Epithelial cell of prostate (primary cell): ENCODE data around the gene SLC22A23.
A peak's percentile ranks its signal among the peaks of the same experiment; 100 is the strongest.

ENCODE experiments used
- DNase-seq: peaks from one replicate; pipeline ENCODE4 v3.0.0-alpha.2; 2011; ENCODE audit warnings: low read depth, low spot score
- H3K27ac ChIP-seq: fragments of 450-650 bp; 2 replicates; pipeline ENCODE4 v1.5.1; 2017; ENCODE audit warnings: mild to moderate bottlenecking

Gene SLC22A23, protein sequence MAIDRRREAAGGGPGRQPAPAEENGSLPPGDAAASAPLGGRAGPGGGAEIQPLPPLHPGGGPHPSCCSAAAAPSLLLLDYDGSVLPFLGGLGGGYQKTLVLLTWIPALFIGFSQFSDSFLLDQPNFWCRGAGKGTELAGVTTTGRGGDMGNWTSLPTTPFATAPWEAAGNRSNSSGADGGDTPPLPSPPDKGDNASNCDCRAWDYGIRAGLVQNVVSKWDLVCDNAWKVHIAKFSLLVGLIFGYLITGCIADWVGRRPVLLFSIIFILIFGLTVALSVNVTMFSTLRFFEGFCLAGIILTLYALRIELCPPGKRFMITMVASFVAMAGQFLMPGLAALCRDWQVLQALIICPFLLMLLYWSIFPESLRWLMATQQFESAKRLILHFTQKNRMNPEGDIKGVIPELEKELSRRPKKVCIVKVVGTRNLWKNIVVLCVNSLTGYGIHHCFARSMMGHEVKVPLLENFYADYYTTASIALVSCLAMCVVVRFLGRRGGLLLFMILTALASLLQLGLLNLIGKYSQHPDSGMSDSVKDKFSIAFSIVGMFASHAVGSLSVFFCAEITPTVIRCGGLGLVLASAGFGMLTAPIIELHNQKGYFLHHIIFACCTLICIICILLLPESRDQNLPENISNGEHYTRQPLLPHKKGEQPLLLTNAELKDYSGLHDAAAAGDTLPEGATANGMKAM

DNA sequence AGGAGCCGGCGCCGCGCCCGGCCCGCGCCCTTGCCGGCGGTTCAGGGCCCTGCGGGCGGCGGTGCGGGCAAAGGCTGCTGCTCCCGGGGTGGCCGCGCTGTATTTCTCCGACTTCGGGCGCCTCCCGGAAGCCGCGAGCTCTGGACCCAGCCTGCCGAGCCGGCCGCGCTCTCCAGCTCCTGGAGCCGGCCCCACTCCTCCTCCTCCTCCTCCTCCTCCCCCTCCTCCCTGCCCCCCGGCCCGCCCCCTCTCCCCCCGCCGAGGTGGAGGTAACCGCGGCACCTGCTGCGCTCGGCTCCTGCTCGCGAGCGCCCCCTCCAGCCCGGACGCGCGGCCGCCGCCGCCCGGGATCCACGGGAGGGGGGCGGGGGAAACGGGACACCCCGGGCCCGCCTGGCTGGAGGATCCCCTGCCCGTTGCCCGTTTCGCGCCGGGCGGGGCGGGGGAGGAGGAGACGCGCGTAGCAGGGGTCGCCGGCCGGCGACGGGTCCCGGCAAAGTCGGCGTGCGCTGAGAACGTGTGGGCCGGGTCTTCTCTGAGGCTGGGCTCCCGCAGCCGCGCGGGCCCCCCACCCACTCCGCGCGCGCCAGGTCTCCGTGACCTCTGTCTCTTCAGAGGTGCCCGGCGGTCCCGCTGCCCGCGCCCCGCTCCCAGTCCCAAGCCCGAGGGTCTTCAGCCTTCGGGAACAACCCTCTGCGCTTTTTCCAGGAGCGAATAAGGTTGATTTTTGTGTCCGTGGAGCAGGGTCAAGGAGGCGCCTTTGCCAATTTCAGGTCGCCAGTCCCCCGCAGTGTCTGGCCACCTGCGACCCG is at the start of gene SLC22A23:
SLC22A23 (minus strand) TSS at position 153 of the 812 bp plus-strand sequence. CDS start 491 bp downstream, outside the sequence.
- peak within 1 kb of the TSS; percentile 16 for H3K27ac ChIP-seq
- DNase-seq = no peak

DNA sequence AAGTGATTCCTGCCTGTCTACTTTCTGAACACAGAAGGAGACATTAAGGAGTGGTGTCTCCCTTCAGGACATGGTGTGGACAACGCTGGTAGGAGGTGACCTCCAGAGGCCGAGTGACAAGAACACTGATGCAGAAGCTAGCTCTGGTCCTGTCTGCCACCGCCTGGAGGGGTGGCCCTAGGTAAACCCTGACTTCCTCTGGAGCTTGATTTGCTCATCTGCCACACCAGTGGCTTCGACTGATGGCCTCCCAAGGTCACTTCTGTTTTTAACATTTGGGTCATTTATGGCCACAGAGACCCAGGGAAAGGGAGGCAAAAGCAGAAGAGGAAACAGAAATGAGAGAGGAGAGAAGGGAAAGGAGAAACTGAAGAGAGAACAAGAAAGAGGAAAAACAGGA is 49.4 kb upstream of the SLC22A23 start:
- H3K27ac ChIP-seq = no peak overlapping the region
- DNase-seq = no peak

DNA sequence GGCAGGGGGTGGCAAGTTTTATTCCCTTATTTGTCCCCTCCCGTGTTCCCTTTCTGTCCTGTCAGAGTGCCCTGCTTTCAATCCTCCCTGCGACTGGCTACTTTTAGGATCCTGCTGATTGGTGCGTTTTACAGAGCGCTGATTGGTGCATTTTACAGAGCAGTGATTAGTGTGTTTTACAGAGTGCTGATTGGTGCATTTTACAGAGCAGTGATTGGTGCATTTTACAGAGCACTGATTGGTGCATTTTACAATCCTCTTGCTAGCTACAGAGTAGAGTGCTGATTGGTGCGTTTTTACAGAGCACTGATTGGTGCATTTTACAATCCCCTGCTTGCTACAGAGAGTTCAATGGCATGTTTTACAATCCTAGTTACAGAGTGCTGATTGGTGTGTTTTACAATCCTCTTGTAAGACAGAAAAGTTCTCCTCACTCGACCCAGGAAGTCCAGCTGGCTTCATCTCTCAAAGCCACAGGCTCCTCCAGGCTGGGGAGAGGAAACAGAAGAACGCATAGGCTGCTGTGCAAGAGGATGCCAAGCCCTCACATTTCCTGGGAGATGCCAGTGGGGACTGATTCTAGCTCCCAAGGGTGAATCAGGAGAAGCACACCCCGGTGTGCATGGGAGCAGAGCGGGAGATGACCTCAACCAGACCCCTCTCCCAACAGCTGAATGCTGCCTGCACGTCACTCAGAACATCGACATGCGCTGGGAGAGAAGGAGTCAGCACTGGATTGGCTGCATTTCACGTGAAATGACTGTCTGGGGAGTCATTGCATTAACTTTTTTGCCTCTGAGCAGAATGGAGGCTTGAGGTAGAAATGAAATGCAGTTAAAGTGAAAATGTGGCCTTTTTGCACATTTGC is 48.3 kb upstream of the SLC22A23 start:
- H3K27ac ChIP-seq = no peak overlapping the region
- DNase-seq = no peak

DNA sequence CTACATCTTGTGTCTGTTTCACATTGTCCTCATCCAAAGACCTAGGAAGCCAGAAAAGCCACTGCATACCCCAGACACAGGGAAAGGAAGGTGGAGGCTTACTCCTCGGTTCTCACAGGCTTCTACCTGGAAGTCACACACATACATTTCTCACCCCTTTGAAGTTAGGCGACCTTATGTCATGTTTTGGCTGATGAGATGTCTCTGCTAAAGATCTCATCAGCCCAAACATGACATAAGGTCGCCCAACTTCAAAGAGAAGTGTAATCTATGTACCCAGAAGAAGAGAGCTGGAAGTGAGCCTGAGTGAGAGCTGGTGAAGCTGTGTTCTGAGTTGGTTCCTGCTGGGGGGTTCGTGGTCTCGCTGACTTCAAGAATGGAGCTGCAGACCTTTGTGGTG is 47.5 kb upstream of the SLC22A23 start:
- DNase-seq = no peak
- H3K27ac ChIP-seq = no peak overlapping the region

DNA sequence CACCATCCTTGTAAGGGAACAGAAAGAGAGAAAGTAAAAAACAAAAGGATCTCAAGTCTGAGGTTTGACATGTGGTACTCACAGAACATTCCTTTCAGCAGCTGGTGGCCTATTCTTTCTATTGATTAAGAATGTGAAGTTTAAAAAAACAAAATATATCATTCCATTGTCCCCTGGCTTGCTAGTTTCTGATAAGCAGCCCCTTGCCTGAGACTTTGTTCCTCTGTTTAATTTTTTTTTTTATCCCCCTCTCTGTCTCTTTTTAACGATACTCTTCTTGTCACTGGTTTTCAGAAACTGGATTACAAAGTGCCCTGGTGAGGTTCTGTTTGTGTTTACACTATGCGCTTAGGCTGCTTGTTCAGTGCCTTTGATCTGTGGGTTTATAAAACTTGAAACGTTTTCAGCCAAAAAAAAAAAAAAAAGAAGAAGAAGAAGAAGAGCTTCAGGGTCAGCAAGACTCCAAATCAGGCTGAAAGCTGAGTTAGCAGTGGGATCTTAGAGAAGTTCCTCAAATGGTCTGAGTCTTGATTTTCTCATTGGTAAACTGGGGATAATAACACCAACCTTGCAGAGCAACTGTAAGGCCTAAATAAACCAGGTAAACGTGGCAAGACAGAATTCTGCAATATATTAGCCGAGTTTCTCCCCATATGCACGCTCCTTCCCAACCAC is 45.1 kb upstream of the SLC22A23 start:
- no peak for DNase-seq

DNA sequence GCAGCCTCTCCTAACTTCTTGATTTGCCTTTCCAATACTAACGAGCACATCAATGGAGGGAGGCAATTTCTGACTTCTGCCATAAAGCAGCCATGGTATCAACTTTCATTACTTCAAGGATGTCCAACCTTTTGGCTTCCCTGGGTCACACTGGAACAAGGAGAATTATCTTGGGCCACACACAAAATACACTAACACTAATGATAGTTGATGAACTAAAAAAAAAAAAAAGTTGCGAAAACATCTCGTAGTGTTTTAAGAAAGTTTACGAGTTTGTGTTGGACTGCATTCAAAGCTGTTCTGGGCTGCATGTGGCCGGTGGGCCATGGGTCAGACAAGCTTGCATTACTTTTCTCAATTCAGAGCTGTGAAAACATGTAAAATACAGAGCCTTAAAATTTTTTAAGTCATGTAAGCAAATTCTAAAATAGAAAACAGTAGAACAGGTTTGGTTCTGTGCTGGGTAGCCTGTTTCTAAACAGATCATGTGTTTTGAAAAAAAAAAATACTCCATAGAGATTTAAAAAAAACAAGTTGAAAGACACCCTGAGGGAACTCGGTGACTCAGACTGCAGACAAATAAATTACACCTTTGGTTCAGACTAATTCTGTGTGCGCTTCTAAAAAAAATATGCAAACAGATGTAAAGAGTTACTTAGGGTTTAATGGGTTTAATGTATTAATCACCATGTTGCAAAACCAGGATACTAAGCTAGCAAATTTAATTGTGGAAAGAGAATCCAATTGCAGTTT is 43.6 kb upstream of the SLC22A23 start:
- DNase-seq = peak; percentile 89
- peak overlapping the region; percentile 23 for H3K27ac ChIP-seq

More for the DNA sequence above, 45.1 kb upstream of the SLC22A23 start:
- H3K27ac ChIP-seq = no peak overlapping the region

DNA sequence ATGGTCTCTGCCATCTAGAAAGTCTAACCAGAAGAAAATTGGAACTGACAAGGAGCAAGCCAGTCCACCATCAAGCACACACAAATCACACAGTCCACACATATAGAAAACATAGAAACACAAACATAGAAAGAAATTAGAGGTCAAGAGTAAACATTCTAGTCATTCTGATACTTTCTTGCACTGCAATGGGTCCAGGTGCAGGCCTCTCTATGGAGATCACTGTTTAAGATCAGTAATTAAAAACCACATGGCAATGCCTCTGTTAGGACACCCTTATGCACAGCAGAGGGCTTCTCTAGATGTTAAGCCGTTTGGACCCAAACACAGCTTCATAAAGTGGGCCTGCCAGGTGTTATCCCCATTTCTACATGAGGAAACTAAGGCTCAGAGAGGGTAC is 42.8 kb upstream of the SLC22A23 start:
- no peak for DNase-seq
- no peak overlapping the region for H3K27ac ChIP-seq

DNA sequence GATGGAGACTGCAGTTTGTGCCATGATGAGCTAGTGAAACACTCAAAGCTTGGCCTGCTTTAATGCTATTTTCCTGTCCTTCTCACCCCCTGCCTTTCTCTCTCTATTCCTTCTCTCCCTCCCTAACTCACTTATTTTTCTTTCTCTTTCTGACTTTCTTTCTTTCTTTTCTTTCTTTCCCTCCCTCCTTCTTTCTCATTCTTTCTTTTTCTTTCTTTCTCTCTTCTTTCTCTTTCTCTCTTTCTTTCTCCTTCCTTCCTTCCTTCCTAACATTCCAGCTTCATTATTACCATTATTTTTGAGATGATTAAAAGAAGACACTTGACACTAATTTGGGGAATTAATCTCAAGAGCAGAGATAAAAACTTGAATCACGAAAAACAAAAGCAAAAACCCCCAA is 39.5 kb upstream of the SLC22A23 start:
- DNase-seq = no peak
- no peak overlapping the region for H3K27ac ChIP-seq

DNA sequence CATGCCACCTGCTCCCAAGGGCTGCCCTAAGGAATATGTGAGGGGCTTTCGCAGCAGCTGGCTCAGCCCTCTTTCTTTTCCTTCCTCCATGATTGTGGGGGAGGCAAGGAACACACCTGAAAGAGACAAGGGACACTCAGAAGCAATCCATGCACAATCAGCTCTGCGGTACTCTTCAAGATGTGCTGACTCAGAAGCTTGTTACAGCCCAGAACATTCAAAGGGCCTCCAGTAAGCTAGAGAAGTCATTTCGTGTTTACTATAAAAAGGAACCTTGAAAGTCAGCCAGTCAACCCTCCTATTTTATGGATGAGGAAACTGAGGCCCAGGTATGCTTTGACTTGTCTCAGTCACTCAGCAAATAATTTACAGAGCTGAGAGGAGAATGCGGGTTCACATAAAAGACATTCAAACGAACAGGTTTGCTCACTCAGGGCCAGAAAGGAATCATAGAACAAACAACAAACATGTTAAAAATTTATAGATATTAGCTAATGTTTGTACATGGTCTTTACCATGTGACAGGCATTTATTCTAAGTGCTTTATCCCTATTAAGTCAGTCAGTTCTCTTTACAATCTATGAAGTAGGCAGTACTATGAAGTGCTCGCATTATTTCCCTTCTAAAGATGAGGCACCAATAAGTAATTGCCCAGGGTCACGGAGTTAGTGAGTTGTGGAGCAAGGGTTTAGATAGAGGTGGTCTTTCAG is 37.7 kb upstream of the SLC22A23 start:
- H3K27ac ChIP-seq = no peak overlapping the region
- no peak for DNase-seq

DNA sequence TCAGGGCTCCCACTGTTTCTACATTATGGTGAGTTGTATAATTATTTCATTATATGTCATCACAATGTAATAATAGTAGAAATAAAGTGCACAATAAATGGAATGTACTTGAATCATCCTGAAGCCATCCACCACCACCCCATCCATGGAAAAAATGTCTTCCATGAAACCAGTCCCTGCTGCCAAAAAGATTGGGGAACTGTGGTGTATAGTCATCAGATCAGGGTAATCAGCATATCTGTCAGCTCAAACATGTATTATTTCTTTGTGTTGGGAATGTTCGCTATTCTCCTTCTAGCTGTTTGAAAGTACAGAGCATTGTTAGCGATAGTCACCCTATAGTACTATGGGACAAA is 33.8 kb upstream of the SLC22A23 start:
- DNase-seq = no peak
- no peak overlapping the region for H3K27ac ChIP-seq

DNA sequence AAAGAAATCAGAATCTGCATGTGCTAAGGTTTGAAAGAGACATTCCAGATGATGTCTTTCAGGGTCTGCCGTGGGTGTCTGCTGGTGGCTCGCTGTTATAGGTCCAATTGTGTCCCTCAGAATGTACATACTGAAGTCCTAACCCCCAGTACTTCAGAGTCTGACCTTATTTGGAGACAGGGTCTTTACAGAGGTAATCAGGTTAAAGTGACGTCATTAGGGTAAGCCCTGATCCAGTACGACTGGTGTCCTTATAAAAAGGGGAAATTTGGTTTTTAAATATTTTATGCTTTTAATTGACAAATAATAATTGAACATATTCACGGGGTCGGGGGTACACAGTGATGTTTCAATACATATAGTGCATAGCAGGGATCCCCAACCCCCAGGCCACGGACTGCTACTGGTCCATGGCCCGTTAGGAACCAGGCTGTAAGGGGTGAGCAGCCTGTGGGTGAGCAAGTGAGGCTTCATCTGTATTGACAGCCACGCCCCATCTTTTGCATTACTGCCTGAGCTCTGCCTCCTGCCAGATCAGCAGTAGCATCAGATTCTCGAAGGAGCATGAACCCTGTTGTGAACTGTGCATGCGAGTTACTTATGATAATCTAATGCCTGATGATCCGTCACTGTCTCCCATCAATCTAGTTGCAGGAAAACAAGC is 33.2 kb upstream of the SLC22A23 start:
- no peak for DNase-seq
- no peak overlapping the region for H3K27ac ChIP-seq

DNA sequence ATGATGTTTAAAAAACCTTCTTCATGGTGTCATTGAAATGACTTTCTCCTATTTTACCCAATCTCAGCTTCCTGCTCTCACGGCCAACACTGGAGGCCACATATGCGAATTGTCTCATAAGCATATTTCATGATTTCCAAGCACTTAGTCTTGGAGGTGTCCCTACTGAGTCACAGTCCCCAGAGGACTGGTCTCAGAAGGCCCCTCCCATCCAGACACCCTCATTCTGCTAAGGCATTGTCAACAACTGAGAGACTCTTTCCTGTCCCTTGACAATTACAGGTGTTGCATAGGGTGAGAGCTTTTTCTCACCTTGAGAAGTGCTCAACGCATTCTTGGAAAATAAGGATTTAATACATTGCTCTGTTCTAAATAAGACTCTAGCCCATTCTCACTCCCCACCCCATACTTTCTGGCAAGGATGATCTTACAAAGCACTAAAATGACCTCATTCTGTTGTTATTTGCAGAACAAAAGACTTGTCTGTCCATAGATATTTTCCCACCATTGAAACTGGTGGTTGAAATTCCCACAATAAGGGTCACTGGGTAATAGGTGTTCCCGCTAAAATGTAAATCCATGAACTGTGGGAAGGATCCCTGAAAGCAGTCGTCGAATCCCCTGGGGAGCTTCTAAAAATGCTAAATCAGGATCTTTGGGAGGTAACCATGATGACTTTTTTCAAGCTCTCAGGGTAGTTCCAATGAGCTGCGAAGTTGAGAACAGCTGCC is 32.3 kb upstream of the SLC22A23 start:
- no peak overlapping the region for H3K27ac ChIP-seq
- DNase-seq = no peak

DNA sequence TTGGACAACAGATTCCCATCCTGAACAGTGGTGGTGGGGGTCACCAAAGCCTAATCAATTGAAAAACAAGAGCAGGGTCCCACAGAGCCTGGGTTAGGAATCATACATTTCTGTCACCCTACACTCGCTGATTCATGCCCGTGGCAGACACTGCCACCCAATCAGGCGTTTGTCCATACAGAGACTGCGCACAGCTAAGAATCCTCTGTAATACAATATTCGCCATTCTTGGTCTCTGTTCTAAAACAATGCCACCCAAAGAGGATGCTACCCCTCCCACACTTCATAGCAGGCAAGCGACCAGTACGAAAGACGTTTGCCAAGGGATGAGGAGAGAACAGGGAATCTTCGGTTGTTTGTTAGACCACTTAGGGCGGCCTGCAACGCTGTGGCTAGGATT is 28.1 kb upstream of the SLC22A23 start:
- DNase-seq = no peak
- no peak overlapping the region for H3K27ac ChIP-seq

DNA sequence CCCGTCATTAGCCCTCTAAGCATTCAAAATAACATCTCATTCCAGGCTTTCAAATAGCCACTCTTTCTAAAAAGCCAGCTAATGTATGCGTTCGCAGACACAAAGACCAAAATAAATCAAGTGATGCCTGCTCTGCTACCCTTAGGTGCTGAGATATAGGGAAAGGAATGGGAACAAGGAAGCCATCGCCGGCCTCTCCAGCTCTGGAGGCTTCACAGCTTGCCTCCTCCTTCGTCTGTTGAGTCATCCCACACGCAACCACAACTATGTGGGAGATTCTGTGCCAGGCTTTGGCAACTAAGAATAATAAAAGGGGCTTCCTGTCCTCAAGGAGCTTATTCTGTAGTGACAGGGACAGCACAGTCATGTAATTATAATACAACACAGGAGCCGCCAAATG is 27.3 kb upstream of the SLC22A23 start:
- peak; percentile 22 for DNase-seq
- H3K27ac ChIP-seq = no peak overlapping the region

DNA sequence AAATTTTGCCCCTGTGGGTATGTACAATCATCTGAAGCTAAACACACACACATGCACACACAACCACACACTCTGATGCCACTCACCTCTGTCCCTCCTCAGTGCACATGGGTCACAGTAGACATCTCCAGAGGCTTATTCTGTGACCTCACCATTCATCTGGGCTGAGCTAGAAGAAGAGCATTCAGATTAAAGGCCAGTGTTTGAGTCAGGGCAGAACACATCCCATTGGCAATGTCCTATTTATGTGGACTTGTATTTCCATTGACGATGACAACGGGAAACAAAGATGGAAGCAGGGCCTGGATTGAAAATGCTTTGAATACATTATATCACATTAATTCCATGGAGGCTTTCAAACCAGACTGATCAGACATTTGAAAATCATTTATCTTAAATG is 26.8 kb upstream of the SLC22A23 start:
- no peak for DNase-seq
- no peak overlapping the region for H3K27ac ChIP-seq

DNA sequence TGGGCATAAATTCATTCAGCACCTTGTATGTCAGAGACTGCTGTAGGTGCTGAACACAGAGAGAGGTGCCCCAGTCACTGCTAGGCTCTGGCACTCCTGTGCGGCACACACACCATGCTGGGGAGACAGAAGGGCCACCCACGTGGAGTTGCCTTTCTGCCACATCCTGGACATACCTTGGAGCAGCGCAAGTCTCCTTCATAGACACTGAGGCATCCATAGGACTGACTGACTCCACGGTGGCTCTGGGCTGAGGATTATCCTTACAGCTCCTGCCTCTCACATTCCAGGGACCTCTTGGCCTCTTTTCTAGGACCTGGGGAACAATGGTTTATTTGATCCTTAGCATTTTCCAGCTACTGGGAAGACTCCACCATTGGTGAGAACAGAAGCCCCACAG is 26.0 kb upstream of the SLC22A23 start:
- no peak overlapping the region for H3K27ac ChIP-seq
- DNase-seq = no peak

DNA sequence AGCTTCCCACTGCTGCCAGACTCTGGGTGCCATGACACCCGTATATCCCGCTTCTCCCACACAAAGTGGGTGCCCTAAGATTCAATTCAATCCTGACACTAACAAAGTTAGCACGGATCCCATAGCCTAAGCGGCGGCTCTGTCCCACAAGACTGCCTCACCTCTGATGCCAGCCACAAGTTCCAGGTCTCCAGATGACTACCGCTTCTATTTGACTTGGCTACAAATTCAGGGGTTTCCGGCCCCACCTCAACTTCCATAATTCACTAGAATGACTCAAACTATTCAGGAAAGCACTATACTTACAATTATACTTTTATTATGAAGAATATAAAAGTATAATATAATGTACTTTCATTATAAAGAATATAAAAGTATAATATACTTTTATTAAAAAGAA is 24.8 kb upstream of the SLC22A23 start:
- no peak for DNase-seq

More for the DNA sequence above, 24.8 kb upstream of the SLC22A23 start:
- H3K27ac ChIP-seq = no peak overlapping the region
